ENCODE data around the gene GINS2. TPM values are rescaled to one million over a fixed set of nuclear protein-coding genes. Genes with fewer than 3 reads are reported as not detected.

The GINS2 gene
- total RNA-seq, 1 experiment from 2014 or later = 12.0 TPM

DNA sequence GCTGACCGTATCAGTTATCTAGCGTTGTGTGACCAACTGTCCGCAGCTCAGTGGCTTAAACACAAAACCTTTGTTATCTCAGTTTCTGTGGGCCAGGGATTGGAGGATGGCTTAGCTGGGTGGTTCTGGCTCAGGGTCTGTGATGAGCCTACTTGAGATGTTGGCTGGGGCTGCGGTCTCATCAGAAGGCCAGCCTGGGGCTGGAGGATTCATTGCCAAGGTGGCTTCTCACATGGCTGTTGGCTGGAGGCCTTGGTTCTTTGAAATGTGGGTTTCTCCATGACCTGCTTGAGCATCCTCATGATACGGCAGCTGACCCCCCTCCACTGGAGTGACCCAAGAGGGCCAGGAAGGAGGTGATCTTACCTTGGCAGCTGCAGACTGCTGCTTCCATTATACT is 58.9 kb downstream of the GINS2 start:
- no TSS peak for BruUV-seq (replicated peaks)
- intact Hi-C loops (cut with micrococcal nuclease; ENCODE audit: unreplicated experiment) (no loop called here), in situ Hi-C loops (cut with HindIII; ENCODE audit: low pct_unique_long_range_greater_than_20kb, low sequenced_read_pairs) (no loop called here)
- Histone ChIP-seq H3K4me1 (ENCODE audit: control insufficient read depth, insufficient read depth, low read length) (peaks cover 13% of the 10 kb centered on the region), H3K9me3 (ENCODE audit: control insufficient read depth, insufficient read depth, low read depth, low read length) (no peaks in the 10 kb centered on the region), H3K27me3 (ENCODE audit: control insufficient read depth, insufficient read depth, low read length) (no peaks in the 10 kb centered on the region), H3K36me3 (ENCODE audit: control insufficient read depth, insufficient read depth, low read length) (no peaks in the 10 kb centered on the region), H3K27ac (ENCODE audit: low read length) (no peak overlapping the region), H3K4me3 (ENCODE audit: low read depth in 2 of 2, low read length in 2 of 2) (no peak overlapping the region)
- POLR2A ChIA-PET = no interaction called here
- ATAC-seq (no peak), DNase-seq (ENCODE audit: low read depth, low spot score) (no peak)
- no peak for TF ChIP-seq SIN3A (IDR thresholded peaks at IDR 0.05; ENCODE audit: borderline replicate concordance, insufficient read depth, low read depth, low read length)
- no peak for TF ChIP-seq REST (IDR thresholded peaks at IDR 0.05; ENCODE audit: insufficient read depth in 1 of 2, low read depth in 2 of 2, low read length in 1 of 2)
- no peak for TF ChIP-seq POLR2AphosphoS5 (IDR thresholded peaks at IDR 0.05; ENCODE audit: low read depth, low read length)
- TF ChIP-seq, protein P1, sequence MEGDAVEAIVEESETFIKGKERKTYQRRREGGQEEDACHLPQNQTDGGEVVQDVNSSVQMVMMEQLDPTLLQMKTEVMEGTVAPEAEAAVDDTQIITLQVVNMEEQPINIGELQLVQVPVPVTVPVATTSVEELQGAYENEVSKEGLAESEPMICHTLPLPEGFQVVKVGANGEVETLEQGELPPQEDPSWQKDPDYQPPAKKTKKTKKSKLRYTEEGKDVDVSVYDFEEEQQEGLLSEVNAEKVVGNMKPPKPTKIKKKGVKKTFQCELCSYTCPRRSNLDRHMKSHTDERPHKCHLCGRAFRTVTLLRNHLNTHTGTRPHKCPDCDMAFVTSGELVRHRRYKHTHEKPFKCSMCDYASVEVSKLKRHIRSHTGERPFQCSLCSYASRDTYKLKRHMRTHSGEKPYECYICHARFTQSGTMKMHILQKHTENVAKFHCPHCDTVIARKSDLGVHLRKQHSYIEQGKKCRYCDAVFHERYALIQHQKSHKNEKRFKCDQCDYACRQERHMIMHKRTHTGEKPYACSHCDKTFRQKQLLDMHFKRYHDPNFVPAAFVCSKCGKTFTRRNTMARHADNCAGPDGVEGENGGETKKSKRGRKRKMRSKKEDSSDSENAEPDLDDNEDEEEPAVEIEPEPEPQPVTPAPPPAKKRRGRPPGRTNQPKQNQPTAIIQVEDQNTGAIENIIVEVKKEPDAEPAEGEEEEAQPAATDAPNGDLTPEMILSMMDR (IDR thresholded peaks at IDR 0.05) = no peak
- TF ChIP-seq TCF7L2 (IDR thresholded peaks at IDR 0.05; ENCODE audit: low read depth, low read length) = no peak
- CTCF ChIA-PET = no interaction called here

DNA sequence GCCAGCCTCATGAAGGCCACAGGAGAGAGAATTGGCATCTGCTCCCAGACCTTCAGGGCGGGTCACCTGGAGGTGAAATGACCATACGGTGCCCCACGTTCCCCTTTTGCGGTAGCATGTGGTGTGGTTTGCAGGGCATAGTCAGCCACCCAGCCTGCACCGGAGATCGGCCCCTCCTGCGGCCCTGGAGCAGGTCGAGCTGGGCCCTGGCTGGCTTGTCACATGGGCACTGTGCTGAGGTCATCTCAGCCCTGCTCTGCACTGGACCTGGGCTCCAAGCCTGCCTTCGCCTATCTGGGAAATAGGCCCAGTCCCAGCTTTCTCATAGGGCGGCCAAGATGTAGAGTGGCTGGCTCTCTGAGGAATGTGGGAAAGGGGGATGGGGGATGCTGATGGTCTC is 59.4 kb downstream of the GINS2 start:
- ChIA-PET POLR2A (no interaction called here), CTCF (no interaction called here)
- TF ChIP-seq POLR2AphosphoS5 (IDR thresholded peaks at IDR 0.05; ENCODE audit: low read depth, low read length) (no peak), TCF7L2 (IDR thresholded peaks at IDR 0.05; ENCODE audit: low read depth, low read length) (no peak), SIN3A (IDR thresholded peaks at IDR 0.05; ENCODE audit: borderline replicate concordance, insufficient read depth, low read depth, low read length) (no peak), REST (IDR thresholded peaks at IDR 0.05; ENCODE audit: insufficient read depth in 1 of 2, low read depth in 2 of 2, low read length in 1 of 2) (no peak)
- TF ChIP-seq, protein P1 (IDR thresholded peaks at IDR 0.05) = no peak
- no peaks in the 10 kb centered on the region for H3K36me3 ChIP-seq (ENCODE audit: control insufficient read depth, insufficient read depth, low read length)
- no peaks in the 10 kb centered on the region for H3K27me3 ChIP-seq (ENCODE audit: control insufficient read depth, insufficient read depth, low read length)
- H3K9me3 ChIP-seq (ENCODE audit: control insufficient read depth, insufficient read depth, low read depth, low read length) = no peaks in the 10 kb centered on the region
- no TSS peak for BruUV-seq (replicated peaks)
- ATAC-seq (no peak), DNase-seq (ENCODE audit: low read depth, low spot score) (no peak)
- in situ Hi-C loops (cut with HindIII; ENCODE audit: low pct_unique_long_range_greater_than_20kb, low sequenced_read_pairs) = no loop called here
- no peak overlapping the region for H3K4me3 ChIP-seq (ENCODE audit: low read depth in 2 of 2, low read length in 2 of 2)
- peaks cover 8% of the 10 kb centered on the region for H3K4me1 ChIP-seq (ENCODE audit: control insufficient read depth, insufficient read depth, low read length)
- intact Hi-C loops (cut with micrococcal nuclease; ENCODE audit: unreplicated experiment) = no loop called here
- no peak overlapping the region for H3K27ac ChIP-seq (ENCODE audit: low read length)
